NB4 (cell line): ENCODE measurements around the gene SETDB2.

Source experiments
- CTCF ChIP-seq: IDR thresholded peaks from one replicate; pipeline ENCODE4 v1.5.1; 2012; ENCODE audit warnings: low read depth, low read length
- MAX ChIP-seq: IDR thresholded peaks from 2 replicates; pipeline ENCODE4 v1.6.1; 2011; ENCODE audit warnings: low read depth, low read length
- POLR2A ChIP-seq: IDR thresholded peaks from 2 replicates; pipeline ENCODE4 v1.6.1; 2011; ENCODE audit warnings: mild to moderate bottlenecking; ENCODE audit not compliant: insufficient read length; ENCODE audit errors: extremely low read depth

- TF ChIP-seq CTCF (no peak), POLR2A (no peak), MAX (no peak)
Observed at GRCh38 chr13:49464085-49464484, 20.0 kb downstream of the SETDB2 start.
